Fibroblast of pulmonary artery (primary cell): ENCODE data around the gene IDNK.
"Not testable (repeated sequence)": the region's sequence is repeated elsewhere in the genome, so short reads cannot be mapped to it uniquely, and the experiment has no call there.

Experiments
- DNase-seq: peaks from one replicate; pipeline ENCODE4 v3.0.0-alpha.2; 2010; ENCODE audit warnings: low read depth
- H3K4me3 ChIP-seq: replicated peaks from 2 replicates; pipeline ENCODE4 v1.5.1; 2011; ENCODE audit warnings: low read depth, mild to moderate bottlenecking, control low read depth, low read length, moderate library complexity
- CTCF ChIP-seq: IDR thresholded peaks from 2 replicates; pipeline ENCODE4 v1.5.1; 2011; ENCODE audit warnings: mild to moderate bottlenecking, control low read depth, low read length, inconsistent platforms; ENCODE audit errors: missing control alignments

IDNK gene

GRCh38 chr9:83596899-83597504 is 25.9 kb upstream of the IDNK start:
- peak; percentile 44 for DNase-seq
- peak; percentile 65 for TF ChIP-seq CTCF
- no peak overlapping the region for H3K4me3 ChIP-seq

- no peak for TF ChIP-seq CTCF
- H3K4me3 ChIP-seq: no peak overlapping the region
- peak; percentile 63 for DNase-seq
Observed at GRCh38 chr9:83598487-83598886, 24.5 kb upstream of the IDNK start.

GRCh38 chr9:83599071-83599470 is 23.9 kb upstream of the IDNK start:
- no peak overlapping the region for H3K4me3 ChIP-seq
- TF ChIP-seq CTCF: no peak
- no peak for DNase-seq

- TF ChIP-seq CTCF: no peak
- DNase-seq: no peak
- H3K4me3 ChIP-seq: no peak overlapping the region
Observed at GRCh38 chr9:83601463-83601862, 21.5 kb upstream of the IDNK start.

- DNase-seq: not testable (repeated sequence)
Observed at GRCh38 chr9:83607620-83608019, 15.3 kb upstream of the IDNK start.

GRCh38 chr9:83613298-83613697 is 9.6 kb upstream of the IDNK start:
- not testable (repeated sequence) for DNase-seq, H3K4me3 ChIP-seq

More at GRCh38 chr9:83607620-83608019, 15.3 kb upstream of the IDNK start:
- H3K4me3 ChIP-seq: not testable (repeated sequence)

- DNase-seq: no peak
- no peak overlapping the region for H3K4me3 ChIP-seq
- TF ChIP-seq CTCF: no peak
Observed at GRCh38 chr9:83617299-83617698, 5.6 kb upstream of the IDNK start.

- DNase-seq: peak; percentile 69
- H3K4me3 ChIP-seq: no peak overlapping the region
- TF ChIP-seq CTCF: peak; percentile 83
Observed at GRCh38 chr9:83620841-83621636, 1.9 kb upstream of the IDNK start.
